WTC11 (cell line): Measurements from ENCODE around the gene GCFC2.
A peak's percentile ranks its signal among the peaks of the same experiment; 100 is the strongest.

Experiments used
- ZNF416 ChIP-seq: fragments of 250-450 bp; sonication (Bioruptor Pico); IDR thresholded peaks from 2 replicates; pipeline ENCODE4 v1.9.0; 2021; ENCODE audit warnings: mild to moderate bottlenecking, inconsistent platforms
- TF ChIP-seq, protein P1 (sequence below): sonication (generic); formaldehyde crosslinking; IDR thresholded peaks from 2 replicates; pipeline ENCODE4 v1.8.0; 2022; ENCODE audit warnings: mild to moderate bottlenecking, missing genetic modification reagents

DNA sequence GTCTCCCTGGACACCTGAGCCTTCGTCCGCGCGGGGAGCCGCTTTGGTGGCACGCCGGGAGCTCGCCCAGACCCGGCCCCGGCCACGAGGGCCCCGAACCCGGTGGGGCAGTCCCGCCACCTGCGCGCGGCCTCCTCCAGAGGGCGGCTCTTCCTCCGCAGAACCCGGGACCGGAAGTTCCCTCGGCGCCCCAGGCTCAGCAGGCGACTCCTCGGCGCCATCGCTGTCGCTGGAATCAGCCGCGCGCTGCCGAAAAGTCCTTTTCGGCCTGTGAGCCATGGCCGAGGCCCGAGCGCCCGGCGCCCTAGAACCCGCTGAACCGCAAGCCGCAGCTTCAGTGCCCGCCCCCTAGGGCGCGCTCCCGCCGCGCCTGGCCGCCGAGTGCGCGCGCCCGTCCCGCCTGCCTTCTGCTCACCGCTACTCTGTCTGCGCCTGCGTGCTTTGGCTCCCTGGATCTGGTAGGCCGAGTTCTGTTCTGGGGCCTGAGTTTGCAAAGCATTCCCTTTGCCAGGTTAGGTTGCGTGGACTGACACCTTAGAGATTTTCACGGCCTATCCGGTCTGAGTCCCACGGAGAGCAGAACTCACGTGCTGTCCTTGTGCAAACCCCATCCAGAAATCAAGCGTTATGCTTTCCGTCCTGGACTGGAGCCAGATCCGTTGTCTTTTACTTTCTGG is at the start of gene GCFC2:
- no peak for TF ChIP-seq ZNF416 (CRISPR knock-in tag)
- TF ChIP-seq, protein P1, sequence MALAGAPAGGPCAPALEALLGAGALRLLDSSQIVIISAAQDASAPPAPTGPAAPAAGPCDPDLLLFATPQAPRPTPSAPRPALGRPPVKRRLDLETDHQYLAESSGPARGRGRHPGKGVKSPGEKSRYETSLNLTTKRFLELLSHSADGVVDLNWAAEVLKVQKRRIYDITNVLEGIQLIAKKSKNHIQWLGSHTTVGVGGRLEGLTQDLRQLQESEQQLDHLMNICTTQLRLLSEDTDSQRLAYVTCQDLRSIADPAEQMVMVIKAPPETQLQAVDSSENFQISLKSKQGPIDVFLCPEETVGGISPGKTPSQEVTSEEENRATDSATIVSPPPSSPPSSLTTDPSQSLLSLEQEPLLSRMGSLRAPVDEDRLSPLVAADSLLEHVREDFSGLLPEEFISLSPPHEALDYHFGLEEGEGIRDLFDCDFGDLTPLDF (CRISPR knock-in tag) = peak; percentile 84; the same call in 1 of the 2 replicates
